Measurements from ENCODE around the gene EPS8.
A peak's percentile ranks its signal among the peaks of the same experiment; 100 is the strongest.
"Not testable (repeated sequence)": the region's sequence is repeated elsewhere in the genome, so short reads cannot be mapped to it uniquely, and the experiment has no call there.

EPS8 gene

GRCh38 chr12:15796493-15797141 lies 7.4 kb upstream of the EPS8 start:
- peak; percentile 21 for DNase-seq

DNA sequence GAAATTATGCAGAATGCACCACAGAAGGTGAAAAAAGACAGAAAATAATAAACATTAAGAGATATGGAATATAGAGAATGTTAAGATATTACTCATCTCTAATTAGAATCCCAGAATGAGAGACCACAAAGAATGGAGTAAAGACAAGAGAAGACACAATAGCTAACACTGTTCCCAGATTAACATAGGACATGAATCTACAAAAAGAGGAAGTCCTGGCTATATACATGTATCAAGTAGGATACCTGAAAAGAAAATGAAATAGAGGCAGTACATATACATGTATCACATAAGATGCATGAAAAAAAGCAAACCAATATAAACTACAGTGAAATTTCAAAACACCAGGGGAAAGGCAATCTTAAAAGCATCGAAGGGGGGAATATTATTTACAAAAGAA lies 5.6 kb upstream of the EPS8 start:
- no peak for DNase-seq

DNA sequence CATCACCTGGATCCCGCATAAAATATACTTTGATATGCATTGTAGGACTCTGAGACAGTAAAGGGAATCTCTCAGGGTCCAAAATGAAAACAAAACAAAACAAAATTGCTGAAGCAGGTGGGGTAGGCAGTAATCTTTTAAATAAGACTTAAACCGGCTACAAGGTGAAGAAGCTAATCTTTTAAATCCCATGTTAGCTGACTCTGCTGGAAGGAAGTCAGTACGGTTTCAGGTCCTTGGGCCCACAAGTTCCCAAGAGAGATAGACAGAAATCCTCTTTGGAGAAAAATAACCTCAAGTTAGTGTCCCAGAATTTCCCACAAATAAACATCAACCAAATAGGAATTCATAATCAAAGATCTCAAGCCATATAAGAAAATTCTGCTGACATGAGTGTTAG lies 5.0 kb upstream of the EPS8 start:
- DNase-seq = no peak

GRCh38 chr12:15788233-15789219 lies 662 bp downstream of the EPS8 start:
- DNase-seq = peak; percentile 92

GRCh38 chr12:15787778-15788177 lies 1.4 kb downstream of the EPS8 start:
- DNase-seq = peak; percentile 49

DNA sequence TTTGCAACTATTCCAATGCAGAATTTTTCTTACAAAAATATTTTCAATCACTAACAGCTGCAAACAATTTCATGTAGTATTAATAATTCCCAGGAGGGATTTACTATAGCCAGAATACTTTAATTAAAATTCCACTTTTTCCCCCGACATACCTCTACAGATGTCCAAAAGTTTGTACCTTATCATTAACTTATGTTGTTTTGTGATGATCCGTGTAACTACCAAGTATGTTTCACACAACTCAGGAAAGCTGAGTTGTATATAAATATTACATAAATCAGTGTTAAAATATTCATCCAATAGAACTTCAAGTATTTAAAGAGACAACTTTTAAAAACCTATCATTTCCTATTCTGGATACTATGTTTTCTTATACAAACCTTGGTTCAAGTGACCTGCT lies 2.4 kb downstream of the EPS8 start:
- DNase-seq = no peak

DNA sequence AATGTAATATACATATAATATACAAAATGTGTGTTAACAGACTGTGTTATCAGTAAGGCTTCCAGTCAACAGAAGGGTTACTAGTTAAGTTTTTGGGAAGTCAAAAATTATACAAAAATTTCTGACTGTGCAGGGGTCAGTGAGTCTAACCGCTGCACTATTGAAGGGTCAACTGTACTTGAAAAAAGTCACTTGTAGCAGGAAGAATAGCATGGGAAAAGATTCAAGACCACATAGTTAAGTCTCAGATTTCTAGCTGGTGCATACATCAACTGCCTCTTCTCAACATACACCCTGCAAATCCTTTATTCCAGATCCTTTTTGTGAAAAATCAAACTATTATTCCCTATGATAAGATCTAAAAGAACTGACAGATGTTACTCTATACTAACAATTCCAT lies 5.9 kb downstream of the EPS8 start:
- DNase-seq = no peak

GRCh38 chr12:15782667-15783066 lies 6.5 kb downstream of the EPS8 start:
- DNase-seq = peak; percentile 49

DNA sequence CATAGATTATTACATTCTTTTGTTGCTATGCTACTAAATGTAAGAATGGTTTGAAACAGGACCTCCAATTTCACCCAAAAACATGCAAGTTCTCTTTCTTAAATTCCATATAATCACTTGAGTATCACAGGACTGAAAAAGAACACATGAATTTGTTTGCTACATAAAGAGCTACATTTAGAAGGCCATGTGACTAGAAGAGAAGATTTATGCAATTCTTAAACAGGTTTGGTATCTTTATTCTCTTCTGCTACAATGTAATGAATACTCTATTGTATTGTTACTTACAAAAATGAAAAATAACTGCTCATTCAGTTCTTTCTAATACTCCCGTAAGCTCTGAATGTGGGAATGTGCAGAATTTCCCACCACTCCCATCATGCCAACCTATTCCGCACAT lies 9.3 kb downstream of the EPS8 start:
- DNase-seq = no peak

DNA sequence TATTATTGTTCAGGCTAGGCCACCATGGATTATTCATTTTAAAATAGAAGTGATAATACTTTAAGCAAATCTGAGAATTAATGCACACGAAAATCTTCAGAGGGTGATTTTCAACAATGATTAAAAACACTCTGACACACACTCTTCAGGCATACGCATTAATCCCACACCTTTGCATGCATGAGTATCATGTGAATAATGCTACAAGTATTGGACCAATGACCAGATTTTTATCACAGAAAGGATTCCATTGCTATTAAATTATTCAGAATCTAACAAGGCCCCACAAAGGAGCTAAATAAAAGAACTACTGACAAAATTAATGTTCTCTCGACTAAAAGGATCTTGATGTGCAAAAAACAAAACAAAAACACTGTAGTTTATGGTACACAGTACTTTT lies 11.1 kb downstream of the EPS8 start:
- DNase-seq = no peak

DNA sequence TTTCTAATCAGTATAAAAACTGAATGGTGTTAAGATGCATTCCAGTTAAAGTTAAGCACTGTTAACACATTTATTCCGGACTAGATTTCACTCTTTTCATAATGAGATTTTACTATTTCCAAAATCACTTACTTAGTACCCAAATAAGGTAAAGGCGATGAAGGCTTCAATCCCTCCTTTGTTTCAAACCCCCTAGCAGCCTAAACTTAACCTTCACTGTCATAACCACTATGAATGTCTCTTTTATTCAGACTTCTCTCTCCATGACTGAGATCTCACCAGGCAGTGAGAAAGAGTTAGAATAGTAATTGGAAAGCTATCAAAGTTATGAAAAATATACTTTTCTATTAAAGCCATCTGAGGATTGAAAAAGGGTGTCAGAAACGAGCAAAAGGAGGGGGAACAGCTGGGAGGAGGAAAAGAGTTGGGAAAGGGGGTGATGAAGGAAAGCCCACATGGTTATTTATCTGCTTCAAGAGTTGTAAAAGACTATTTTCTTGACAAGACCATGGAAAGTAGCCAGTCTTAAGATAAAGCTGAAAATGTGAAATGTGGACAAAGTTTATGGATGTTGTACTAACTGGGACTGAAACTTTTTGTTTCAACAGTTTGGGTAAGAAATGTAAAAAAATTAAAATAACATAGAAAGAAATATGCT lies 11.7 kb downstream of the EPS8 start:
- no peak for DNase-seq

DNA sequence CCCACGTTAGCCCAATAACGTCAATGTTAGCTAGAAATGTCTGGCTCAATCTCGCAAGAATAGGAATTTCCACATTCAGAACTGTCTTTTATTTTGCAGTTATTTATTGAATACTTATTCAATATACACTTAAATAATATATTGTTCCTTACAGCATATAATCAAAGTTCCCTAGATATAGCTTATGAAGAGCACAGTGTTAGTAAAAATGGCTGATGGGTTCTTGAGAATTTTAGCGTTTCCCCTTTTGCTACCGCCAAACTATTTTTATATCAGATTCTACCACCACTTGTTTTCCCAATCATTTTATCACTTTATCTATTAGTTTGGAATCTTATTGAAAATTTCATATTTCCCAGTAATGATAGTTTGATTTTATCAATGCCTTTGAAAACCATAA lies 12.7 kb downstream of the EPS8 start:
- no peak for DNase-seq

GRCh38 chr12:15774819-15775218 lies 14.4 kb downstream of the EPS8 start:
- peak; percentile 34 for DNase-seq

DNA sequence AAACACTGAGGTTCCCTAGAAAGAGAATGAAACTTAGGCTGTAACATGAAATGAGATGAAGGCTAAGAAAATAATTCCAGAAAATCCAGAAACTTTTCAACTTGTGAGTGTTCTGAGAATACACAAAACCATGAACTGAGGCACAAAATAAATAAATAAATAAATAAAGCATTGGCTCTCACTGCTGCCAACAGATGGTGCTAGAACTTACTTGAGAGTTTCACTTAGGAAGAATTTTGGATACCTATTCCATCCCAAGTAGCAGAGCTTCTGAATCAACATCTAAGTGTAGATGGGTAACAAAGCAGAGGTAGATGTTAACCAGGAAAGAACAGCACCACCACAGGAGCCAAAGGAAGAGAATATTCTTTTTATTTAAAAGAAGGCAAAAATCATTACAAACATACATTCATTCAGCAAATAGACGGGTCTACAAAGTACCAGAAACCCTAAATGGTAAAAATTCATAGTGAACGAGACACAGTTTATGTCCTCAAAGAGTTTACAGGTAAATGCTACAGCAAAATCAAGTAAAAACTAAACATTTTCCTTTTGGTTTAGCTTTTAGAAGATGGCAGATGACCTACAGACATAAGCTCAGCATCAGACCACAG lies 16.7 kb downstream of the EPS8 start:
- DNase-seq = peak; percentile 69

GRCh38 chr12:15770581-15770980 lies 18.6 kb downstream of the EPS8 start:
- no peak for DNase-seq

DNA sequence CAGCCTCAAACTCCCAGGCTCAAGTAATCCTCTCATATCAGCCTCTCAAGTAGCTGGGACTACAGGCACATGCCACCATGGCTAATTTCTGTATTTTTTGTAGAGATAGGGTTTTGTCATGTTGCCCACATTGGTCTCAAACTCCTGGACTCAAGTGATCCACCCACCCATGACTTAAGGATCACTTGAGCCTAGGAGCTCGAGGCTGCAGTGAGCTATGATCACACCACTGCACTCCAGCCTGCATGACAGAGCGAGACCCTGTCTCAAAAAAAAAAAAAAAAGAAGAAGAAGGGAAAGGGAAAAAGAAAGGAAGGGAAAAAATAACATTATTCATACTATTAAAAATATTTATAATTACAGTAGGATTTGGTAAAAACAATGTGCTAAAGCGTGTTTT lies 19.2 kb downstream of the EPS8 start:
- DNase-seq = no peak

DNA sequence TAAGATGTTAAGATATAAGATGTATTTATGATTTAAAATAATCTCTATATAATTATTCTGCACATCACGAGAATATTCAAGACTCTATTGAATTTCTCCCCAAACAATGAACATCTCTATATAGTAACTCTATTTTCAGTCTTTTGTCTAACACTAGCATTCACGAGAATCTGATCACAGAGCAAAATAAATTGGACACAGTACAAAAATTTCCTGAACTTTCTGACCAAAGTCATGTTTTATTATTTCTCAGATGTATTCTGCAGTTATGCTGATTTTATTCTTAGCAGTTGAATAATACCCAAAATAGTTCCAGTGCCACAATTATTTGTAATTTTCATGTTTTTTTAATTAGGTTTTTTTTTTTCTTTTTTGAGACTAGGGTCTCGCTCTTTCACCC lies 19.6 kb downstream of the EPS8 start:
- DNase-seq = no peak

GRCh38 chr12:15767301-15767700 lies 21.9 kb downstream of the EPS8 start:
- no peak for DNase-seq

DNA sequence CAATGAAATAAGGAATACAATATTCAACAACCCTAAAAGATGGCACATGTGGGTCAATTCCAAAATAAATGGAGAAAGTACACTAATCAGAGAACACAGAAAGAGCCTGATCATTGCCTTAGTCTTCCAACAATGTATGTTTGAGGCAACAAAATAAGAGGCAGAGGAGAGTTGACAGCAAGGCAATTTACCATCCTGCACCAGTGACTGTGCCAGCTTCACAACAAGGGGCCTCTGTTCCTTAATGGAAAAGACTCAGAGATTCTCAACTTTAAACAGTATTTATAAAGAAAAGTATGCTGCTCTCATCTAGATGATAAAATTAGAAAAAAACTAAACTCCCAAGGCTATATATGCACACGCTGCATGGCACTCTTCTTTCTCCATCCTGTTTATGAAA lies 25.9 kb downstream of the EPS8 start:
- DNase-seq = no peak

- DNase-seq = not testable (repeated sequence)
Observed at GRCh38 chr12:15762162-15762561, 27.0 kb downstream of the EPS8 start.

- DNase-seq = peak; percentile 44
Observed at GRCh38 chr12:15757553-15758255, 31.5 kb downstream of the EPS8 start.

GRCh38 chr12:15756822-15757221 lies 32.4 kb downstream of the EPS8 start:
- no peak for DNase-seq

DNA sequence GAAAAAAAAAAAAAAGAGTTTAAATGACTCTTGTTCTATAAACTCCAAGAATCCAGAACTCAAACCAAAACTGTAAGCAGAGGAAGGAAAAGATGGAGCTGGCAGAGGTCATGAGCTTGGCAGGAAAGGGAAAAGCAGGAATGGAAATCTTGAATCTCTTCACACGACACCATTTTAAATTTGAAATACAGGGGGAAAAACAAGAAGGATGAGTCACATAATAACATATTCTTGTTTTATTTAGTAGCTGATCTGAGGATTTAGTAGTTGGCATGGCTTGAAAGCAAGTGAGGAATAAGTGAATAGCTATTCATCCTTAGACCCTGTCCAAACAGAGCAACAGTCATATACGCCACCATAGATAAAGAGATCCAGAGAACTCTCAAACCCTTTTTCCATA lies 35.0 kb downstream of the EPS8 start:
- DNase-seq = no peak

All from DMS53 (cell line).